RPMI8226 (cell line): ENCODE data around the gene PIN4.
"Not testable (repeated sequence)": the region's sequence is repeated elsewhere in the genome, so short reads cannot be mapped to it uniquely, and the experiment has no call there.

Source experiments
- DNase-seq: peaks from one replicate; pipeline ENCODE4 v3.0.0-alpha.2; 2015

PIN4 gene

GRCh38 chrX:72181178-72182125 is at the start of gene PIN4:
Gene PIN4 (plus strand): TSS chrX:72181757. CDS start chrX:72181786, 29 bp downstream.
- peak; percentile 95 for DNase-seq

- DNase-seq: no peak
Measured at GRCh38 chrX:72132456-72132855, 49.1 kb upstream of the PIN4 start.

GRCh38 chrX:72133851-72134546 is 47.6 kb upstream of the PIN4 start:
- no peak for DNase-seq

- no peak for DNase-seq
Measured at GRCh38 chrX:72137846-72138495, 43.6 kb upstream of the PIN4 start.

- DNase-seq: no peak
Measured at GRCh38 chrX:72139538-72139937, 42.0 kb upstream of the PIN4 start.

- no peak for DNase-seq
Measured at GRCh38 chrX:72141372-72142004, 40.1 kb upstream of the PIN4 start.

- DNase-seq: no peak
Measured at GRCh38 chrX:72142094-72142793, 39.3 kb upstream of the PIN4 start.

GRCh38 chrX:72142794-72143608 is 38.6 kb upstream of the PIN4 start:
- DNase-seq: no peak

- DNase-seq: no peak
Measured at GRCh38 chrX:72143609-72143907, 38.0 kb upstream of the PIN4 start.

- DNase-seq: no peak
Measured at GRCh38 chrX:72145181-72145580, 36.4 kb upstream of the PIN4 start.

- no peak for DNase-seq
Measured at GRCh38 chrX:72146527-72146926, 35.0 kb upstream of the PIN4 start.

GRCh38 chrX:72158773-72159172 is 22.8 kb upstream of the PIN4 start:
- DNase-seq: no peak

- DNase-seq: no peak
Measured at GRCh38 chrX:72159769-72160168, 21.8 kb upstream of the PIN4 start.

GRCh38 chrX:72165551-72165950 is 16.0 kb upstream of the PIN4 start:
- no peak for DNase-seq

GRCh38 chrX:72169008-72169728 is 12.4 kb upstream of the PIN4 start:
- peak; percentile 19 for DNase-seq

GRCh38 chrX:72176289-72176688 is 5.3 kb upstream of the PIN4 start:
- not testable (repeated sequence) for DNase-seq

- no peak for DNase-seq
Measured at GRCh38 chrX:72176981-72177380, 4.6 kb upstream of the PIN4 start.

GRCh38 chrX:72180539-72180938 is 1.0 kb upstream of the PIN4 start:
- DNase-seq: no peak

- no peak for DNase-seq
Measured at GRCh38 chrX:72182924-72183323, 1.4 kb downstream of the PIN4 start.

- DNase-seq: no peak
Measured at GRCh38 chrX:72201836-72202536, 20.4 kb downstream of the PIN4 start.
